Lung (tissue), 12 donors: ENCODE results near the gene CAPN7. TPM values are rescaled to one million over a fixed set of nuclear protein-coding genes. Genes with fewer than 3 reads are reported as not detected.
A peak's percentile ranks its signal among the peaks of the same experiment; 100 is the strongest.

ENCODE experiments used
- ATAC-seq: fragments of 200-7000 bp; cut with Tn5 transposase; one replicate; pipeline ENCODE4 v1.9.1; 2020; ENCODE audit warnings: moderate number of reproducible peaks; ENCODE audit not compliant: insufficient read depth, low FRiP score
- DNase-seq, 3 donors: peaks; one replicate each; pipeline ENCODE4 v3.0.0-alpha.2; 2013 to 2017
- H3K27ac ChIP-seq, 2 donors: one replicate each; pipeline ENCODE4 v1.5.1; 2013; ENCODE audit warnings: mild to moderate bottlenecking in 2 of 2, moderate library complexity in 2 of 2, control low read depth in 1 of 2, inconsistent platforms in 1 of 2, low read depth in 1 of 2, low read length in 1 of 2
- H3K27me3 ChIP-seq, 3 donors: one replicate each; pipeline ENCODE4 v1.5.1; 2013; ENCODE audit warnings: low read length in 2 of 3; ENCODE audit not compliant: control insufficient read depth in 3 of 3, insufficient read depth in 3 of 3
- H3K36me3 ChIP-seq, 4 donors: one replicate each; pipeline ENCODE4 v1.5.1; 2013; ENCODE audit warnings: low read length in 4 of 4, mild to moderate bottlenecking in 1 of 4, moderate library complexity in 1 of 4; ENCODE audit not compliant: control insufficient read depth in 4 of 4, insufficient read depth in 4 of 4
- H3K4me1 ChIP-seq, 5 donors: one replicate each; pipeline ENCODE4 v1.5.1; 2013; ENCODE audit warnings: low read length in 5 of 5, mild to moderate bottlenecking in 2 of 5, moderate library complexity in 1 of 5; ENCODE audit not compliant: control insufficient read depth in 5 of 5, insufficient read depth in 5 of 5
- H3K4me3 ChIP-seq: one replicate; pipeline ENCODE4 v1.5.1; 2013; ENCODE audit warnings: mild to moderate bottlenecking, control low read depth, moderate library complexity
- H3K9ac ChIP-seq, 2 donors: one replicate each; pipeline ENCODE4 v1.5.1; 2013; ENCODE audit warnings: low read length in 2 of 2, control low read depth in 1 of 2; ENCODE audit not compliant: insufficient read depth in 1 of 2
- H3K9me3 ChIP-seq, 4 donors: one replicate each; pipeline ENCODE4 v1.5.1; 2013; ENCODE audit warnings: low read length in 3 of 4, mild to moderate bottlenecking in 1 of 4, moderate library complexity in 1 of 4; ENCODE audit not compliant: control insufficient read depth in 4 of 4, insufficient read depth in 3 of 4
- CTCF ChIP-seq: IDR thresholded peaks from 2 replicates; pipeline ENCODE4 v1.5.1; 2012; ENCODE audit warnings: mild to moderate bottlenecking; ENCODE audit errors: control extremely low read depth, extremely low read depth
- WGBS, 2 donors: extraction: QIAGEN DNeasy Blood & Tissue Kit; methylation state at CpG; one replicate each; pipeline ENCODE4 v1.1.7; 2013; 5-methylcytosine and 5-hydroxymethylcytosine counted together
- polyA plus RNA-seq, 2 donors: library from polyadenylated mRNA; stranded (reverse); fragments of 200-250 nt; gene quantifications; one replicate each; pipeline ENCODE4 v1.2.1, GENCODE V29; 2013
- total RNA-seq, 2 donors: library from RNA; depleted of rRNA in 1 of 2; stranded (reverse); fragments of >200 nt in 1 of 2; gene quantifications; one replicate each; pipeline ENCODE4 v1.2.1, GENCODE V29; 2014 to 2021
- donor health status: control.
- donor health status: control.
- donor health status: Bipolar disorder and iron deficiency.
- donor health status: healthy.
- donor health status: DM: yes; HTN: yes; CAD: no.

The CAPN7 gene
- total and polyA plus RNA-seq, 4 donors = 14.4 to 97.1 (median 29.2) TPM

- Histone ChIP-seq H3K27me3 (no peaks in the 10 kb centered on the region), H3K27ac (no peak overlapping the region), H3K9me3 (no peaks in the 10 kb centered on the region), H3K36me3 (peaks cover 4 to 56% (median 25%) of the 10 kb centered on the region in 4 donors), H3K4me3 (no peak overlapping the region), H3K9ac (no peak overlapping the region), H3K4me1 (no peaks in the 10 kb centered on the region)
- WGBS, 2 donors = 94 to 97% methylated on average over 1 of the region's 1 CpG
- TF ChIP-seq CTCF = no peak
- DNase-seq (no peak), ATAC-seq (no peak)
Observed at GRCh38 chr3:15228147-15228546, 22.1 kb downstream of the CAPN7 start.

DNA sequence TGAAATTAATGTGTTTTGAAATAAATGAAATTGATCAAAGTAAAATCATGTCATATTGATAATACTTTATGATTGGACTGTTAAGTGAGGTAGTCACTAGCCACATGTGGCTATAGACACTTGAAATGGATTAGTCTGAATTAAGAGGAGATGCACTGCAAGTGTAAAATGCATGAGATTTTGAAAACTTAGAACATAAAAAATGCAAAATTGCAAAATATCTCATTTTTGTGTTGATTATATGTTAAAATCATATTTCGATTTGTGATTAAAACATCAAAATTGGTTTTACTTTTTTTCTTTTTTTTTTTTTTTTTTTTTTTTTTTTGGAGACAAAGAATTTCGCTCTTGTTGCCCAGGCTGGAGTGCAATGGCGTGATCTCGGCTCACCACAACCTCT is 23.2 kb downstream of the CAPN7 start:
- Histone ChIP-seq H3K4me3 (no peak overlapping the region), H3K4me1 (no peaks in the 10 kb centered on the region), H3K36me3 (peaks cover 7 to 57% (median 24%) of the 10 kb centered on the region in 4 donors), H3K27me3 (no peaks in the 10 kb centered on the region), H3K9me3 (no peaks in the 10 kb centered on the region), H3K9ac (no peak overlapping the region), H3K27ac (no peak overlapping the region)
- ATAC-seq = no peak
- WGBS, 2 donors = 96 to 97% methylated on average over 4 of the region's 4 CpGs
- DNase-seq = no peak
- TF ChIP-seq CTCF = no peak

DNA sequence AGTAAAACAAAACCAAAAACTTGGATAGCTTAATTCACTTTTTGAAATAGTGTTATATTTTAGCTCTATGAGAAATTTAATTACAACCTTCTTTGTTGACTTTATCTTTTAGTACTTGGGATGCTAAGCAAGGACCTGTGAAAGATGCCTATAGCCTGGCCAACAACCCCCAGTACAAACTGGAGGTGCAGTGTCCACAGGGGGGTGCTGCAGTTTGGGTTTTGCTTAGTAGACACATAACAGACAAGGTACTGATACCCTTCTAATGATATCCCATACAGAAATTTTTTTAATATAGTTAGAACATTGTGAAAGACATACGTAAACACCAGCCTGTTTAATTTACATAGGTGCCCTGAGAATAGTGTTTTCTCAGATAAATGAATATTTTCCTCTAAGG is 35.3 kb downstream of the CAPN7 start:
- no peak overlapping the region for H3K9ac ChIP-seq
- H3K27ac ChIP-seq = no peak overlapping the region
- H3K4me3 ChIP-seq = no peak overlapping the region
- H3K36me3 ChIP-seq = peaks cover 18 to 43% (median 34%) of the 10 kb centered on the region in 4 donors
- 82 to 89% methylated on average over 1 of the region's 1 CpG for WGBS, 2 donors
- no peaks in the 10 kb centered on the region for H3K9me3 ChIP-seq
- no peak for ATAC-seq
- TF ChIP-seq CTCF = no peak
- H3K4me1 ChIP-seq = no peaks in the 10 kb centered on the region
- H3K27me3 ChIP-seq = no peaks in the 10 kb centered on the region
- peak in 1 of 3 donors; percentile 17 for DNase-seq

GRCh38 chr3:15243822-15244482 is 37.9 kb downstream of the CAPN7 start:
- DNase-seq = no peak
- Histone ChIP-seq H3K27me3 (no peaks in the 10 kb centered on the region), H3K9ac (no peak overlapping the region), H3K27ac (no peak overlapping the region), H3K9me3 (no peaks in the 10 kb centered on the region), H3K36me3 (peaks cover 18 to 50% (median 38%) of the 10 kb centered on the region in 4 donors), H3K4me1 (no peaks in the 10 kb centered on the region), H3K4me3 (no peak overlapping the region)
- 81 to 87% methylated on average over 5 of the region's 5 CpGs for WGBS, 2 donors
- TF ChIP-seq CTCF = no peak
- no peak for ATAC-seq
